H9 (cell line): ENCODE results near the gene HDAC7. TPM values are rescaled to one million over a fixed set of nuclear protein-coding genes. Genes with fewer than 3 reads are reported as not detected.

ENCODE experiments used
- DNase-seq: peaks from one replicate; pipeline ENCODE4 v3.0.0-alpha.2; 2017
- H2AFZ ChIP-seq: one replicate; pipeline ENCODE4 v1.6.1; 2013; ENCODE audit warnings: mild to moderate bottlenecking, low read length, control low read depth, moderate library complexity
- H2AK5ac ChIP-seq: 2 replicates; pipeline ENCODE4 v1.6.1; 2013; ENCODE audit warnings: low read length, control low read depth, mixed read lengths; ENCODE audit not compliant: insufficient read length
- H2BK120ac ChIP-seq: one replicate; pipeline ENCODE4 v1.6.1; 2013; ENCODE audit warnings: low read depth, mild to moderate bottlenecking, low read length, control low read depth, inconsistent platforms; ENCODE audit not compliant: poor library complexity, severe bottlenecking
- H2BK12ac ChIP-seq: 2 replicates; pipeline ENCODE4 v1.6.1; 2013; ENCODE audit warnings: low read length, control low read depth, mixed read lengths, low read depth; ENCODE audit not compliant: insufficient read length
- H2BK15ac ChIP-seq: 2 replicates; pipeline ENCODE4 v1.6.1; 2013; ENCODE audit warnings: low read depth, low read length, control low read depth
- H2BK20ac ChIP-seq: one replicate; pipeline ENCODE4 v1.6.1; 2013; ENCODE audit warnings: low read depth, mild to moderate bottlenecking, low read length, control low read depth, inconsistent platforms; ENCODE audit not compliant: poor library complexity, severe bottlenecking
- H2BK5ac ChIP-seq: 2 replicates; pipeline ENCODE4 v1.6.1; 2013; ENCODE audit warnings: low read length, control low read depth, mixed read lengths; ENCODE audit not compliant: insufficient read length
- H3K14ac ChIP-seq: 2 replicates; pipeline ENCODE4 v1.6.1; 2013; ENCODE audit warnings: low read length, control low read depth; ENCODE audit not compliant: insufficient read depth
- H3K18ac ChIP-seq: 2 replicates; pipeline ENCODE4 v1.6.1; 2013; ENCODE audit warnings: low read depth, mild to moderate bottlenecking, mixed read lengths, low read length, control low read depth; ENCODE audit not compliant: insufficient read length
- H3K23ac ChIP-seq: 2 replicates; pipeline ENCODE4 v1.6.1; 2013; ENCODE audit warnings: low read length, control low read depth, mixed read lengths, low read depth; ENCODE audit not compliant: insufficient read length
- H3K23me2 ChIP-seq: 2 replicates; pipeline ENCODE4 v1.6.1; 2013; ENCODE audit warnings: low read depth, mild to moderate bottlenecking, mixed read lengths, low read length, control low read depth; ENCODE audit not compliant: insufficient read length, poor library complexity, severe bottlenecking
- H3K27ac ChIP-seq: 2 replicates; pipeline ENCODE4 v1.5.1; 2013; ENCODE audit warnings: low read length, control low read depth, mixed read lengths, low read depth; ENCODE audit not compliant: insufficient read length
- H3K27me3 ChIP-seq: 2 replicates; pipeline ENCODE4 v1.6.1; 2013; ENCODE audit warnings: low read length, control low read depth, inconsistent platforms; ENCODE audit not compliant: insufficient read depth
- H3K4ac ChIP-seq: 2 replicates; pipeline ENCODE4 v1.6.1; 2013; ENCODE audit warnings: low read depth, mild to moderate bottlenecking, control low read depth, inconsistent platforms, low read length, moderate library complexity
- H3K4me1 ChIP-seq: 2 replicates; pipeline ENCODE4 v1.6.1; 2013; ENCODE audit warnings: low read length, control low read depth, inconsistent platforms; ENCODE audit not compliant: insufficient read depth
- H3K4me2 ChIP-seq: 2 replicates; pipeline ENCODE4 v1.6.1; 2013; ENCODE audit warnings: low read length, control low read depth, mixed read lengths; ENCODE audit not compliant: insufficient read length, insufficient read depth
- H3K56ac ChIP-seq: 2 replicates; pipeline ENCODE4 v1.6.1; 2013; ENCODE audit warnings: low read depth, mild to moderate bottlenecking, mixed read lengths, low read length, control low read depth; ENCODE audit not compliant: insufficient read length
- H3K79me1 ChIP-seq: 2 replicates; pipeline ENCODE4 v1.6.1; 2013; ENCODE audit warnings: low read depth, mild to moderate bottlenecking, moderate library complexity, low read length, control low read depth, inconsistent platforms; ENCODE audit not compliant: insufficient read depth, poor library complexity, severe bottlenecking
- H3K79me2 ChIP-seq: 2 replicates; pipeline ENCODE4 v1.6.1; 2013; ENCODE audit warnings: low read length, control low read depth, inconsistent platforms; ENCODE audit not compliant: insufficient read depth
- H3K9ac ChIP-seq: 2 replicates; pipeline ENCODE4 v1.6.1; 2013; ENCODE audit warnings: low read length, control low read depth, mixed read lengths; ENCODE audit not compliant: insufficient read length; ENCODE audit errors: extremely low read depth
- H3K9me3 ChIP-seq: one replicate; pipeline ENCODE4 v1.6.1; 2013; ENCODE audit warnings: low read depth, low read length, inconsistent platforms; ENCODE audit not compliant: control insufficient read depth
- H3T11ph ChIP-seq: one replicate; pipeline ENCODE4 v1.6.1; 2013; ENCODE audit warnings: mild to moderate bottlenecking, low read length, control low read depth, inconsistent platforms
- H4K20me1 ChIP-seq: one replicate; pipeline ENCODE4 v1.6.1; 2013; ENCODE audit not compliant: control insufficient read depth, insufficient read length, insufficient read depth
- H4K5ac ChIP-seq: 2 replicates; pipeline ENCODE4 v1.6.1; 2013; ENCODE audit warnings: low read depth, mild to moderate bottlenecking, mixed read lengths, low read length, control low read depth; ENCODE audit not compliant: insufficient read length
- H4K8ac ChIP-seq: replicated peaks from 2 replicates; pipeline ENCODE4 v1.6.1; 2013; ENCODE audit warnings: low read length, control low read depth, mixed read lengths, low read depth; ENCODE audit not compliant: insufficient read length
- H4K91ac ChIP-seq: 2 replicates; pipeline ENCODE4 v1.6.1; 2013; ENCODE audit warnings: low read depth, mild to moderate bottlenecking, moderate library complexity, mixed read lengths, low read length, control low read depth; ENCODE audit not compliant: insufficient read length
- H3K27ac Mint-ChIP-seq, 3 experiments: 2 replicates in 2 of 3; 3 replicates in 1 of 3; pipeline ENCODE4 v1.8.0; 2020 to 2021; ENCODE audit warnings: mixed read lengths in 3 of 3, mild to moderate bottlenecking in 1 of 3, moderate library complexity in 1 of 3
- H3K27me3 Mint-ChIP-seq: 2 replicates; pipeline ENCODE4 v1.8.0; 2021; ENCODE audit warnings: low read depth, mild to moderate bottlenecking, moderate library complexity, mixed read lengths
- H3K36me3 Mint-ChIP-seq, 3 experiments: 2 replicates in 2 of 3; 3 replicates in 1 of 3; pipeline ENCODE4 v1.8.0; 2020 to 2021; ENCODE audit warnings: low read depth in 3 of 3, mixed read lengths in 3 of 3; ENCODE audit not compliant: insufficient read depth in 1 of 3
- H3K4me1 Mint-ChIP-seq, 2 experiments: 2 replicates each; pipeline ENCODE4 v1.8.0; 2020; ENCODE audit warnings: mixed read lengths in 2 of 2
- H3K4me3 Mint-ChIP-seq, 2 experiments: 2 replicates in 1 of 2; 3 replicates in 1 of 2; pipeline ENCODE4 v1.8.0; 2020 to 2021; ENCODE audit warnings: mild to moderate bottlenecking in 2 of 2, mixed read lengths in 2 of 2, moderate library complexity in 1 of 2
- H3K9me3 Mint-ChIP-seq, 2 experiments: 2 replicates in 1 of 2; 3 replicates in 1 of 2; pipeline ENCODE4 v1.8.0; 2020; ENCODE audit warnings: mild to moderate bottlenecking in 2 of 2, mixed read lengths in 2 of 2, moderate library complexity in 1 of 2
- CTCF ChIP-seq: fragments of 200-600 bp; sonication (generic); conservative IDR thresholded peaks from 3 replicates; pipeline ENCODE4 v1.8.0; 2021; ENCODE audit warnings: antibody characterized with exemption, mild to moderate bottlenecking
- whole genome bisulfite sequencing: extraction: QIAGEN DNeasy Blood & Tissue Kit; methylation state at CpG from one replicate; pipeline ENCODE4 v1.1.7; 2013; ENCODE audit warnings: missing lambda C conversion rate, low lambda C conversion rate, mixed read lengths; ENCODE audit not compliant: insufficient read length; ENCODE audit errors: extremely low coverage; 5-methylcytosine and 5-hydroxymethylcytosine counted together
- total RNA-seq: library from RNA; stranded (reverse); gene quantifications from 2 replicates; pipeline ENCODE4 v1.2.1, GENCODE V29; 2021

HDAC7 gene
- total RNA-seq, 1 experiment from 2014 or later: 72.1 TPM

DNA sequence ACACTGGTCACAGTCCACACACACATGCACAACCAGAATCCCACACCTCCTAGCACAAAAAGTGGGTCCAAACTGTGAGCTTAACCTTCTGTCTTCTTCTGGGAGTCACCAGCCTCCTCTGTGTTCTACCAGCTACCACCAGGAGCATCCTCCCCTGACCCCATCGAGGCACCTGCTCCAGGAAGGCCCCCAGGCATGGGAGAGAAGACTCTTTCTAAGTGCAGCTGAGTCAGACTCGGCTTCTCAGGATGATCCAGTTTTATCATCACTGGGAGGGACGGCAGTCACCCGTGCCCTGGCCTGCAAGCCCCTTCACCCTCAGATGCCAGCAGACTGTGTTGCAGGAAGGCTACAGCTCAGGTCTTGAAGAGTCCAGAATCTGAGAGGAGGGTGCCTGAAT is 86.6 kb downstream of the HDAC7 start:
- Histone ChIP-seq H3K14ac (no peak overlapping the region), H2BK120ac (no peak overlapping the region), H3K4ac (no peak overlapping the region), H3K79me1 (no peaks in the 10 kb centered on the region), H4K8ac (no peak overlapping the region), H3K23ac (no peak overlapping the region), H3K79me2 (no peaks in the 10 kb centered on the region), H3T11ph (no peak overlapping the region), H3K4me1 (peaks cover 3% of the 10 kb centered on the region; the same call in 1 of the 2 replicates), H3K9ac (no peak overlapping the region), H2BK20ac (no peak overlapping the region), H2AK5ac (no peak overlapping the region), H4K20me1 (no peaks in the 10 kb centered on the region), H2BK15ac (no peak overlapping the region), H3K18ac (no peak overlapping the region), H4K5ac (no peak overlapping the region), H3K4me2 (no peak overlapping the region), H3K27me3 (no peaks in the 10 kb centered on the region), H3K9me3 (no peaks in the 10 kb centered on the region), H4K91ac (no peak overlapping the region), H2BK5ac (no peak overlapping the region), H2BK12ac (no peak overlapping the region), H3K27ac (no peak overlapping the region), H3K23me2 (no peaks in the 10 kb centered on the region), H2AFZ (no peak overlapping the region), H3K56ac (no peak overlapping the region)
- Mint-ChIP-seq H3K36me3 (no peaks in the 10 kb centered on the region), H3K9me3 (no peaks in the 10 kb centered on the region), H3K27me3 (peaks cover 6% of the 10 kb centered on the region), H3K27ac (peak overlapping the region in 1 of 3 experiments; percentile 3; a peak in 2 of 7 replicates), H3K4me1 (peaks cover 22 to 31% of the 10 kb centered on the region in 2 experiments), H3K4me3 (no peak overlapping the region)
- no CpG with 5 or more reads among the region's 4 CpGs for WGBS
- DNase-seq: no peak
- no peak for TF ChIP-seq CTCF

Other genes with a start within 250 kb of the HDAC7 start
- 48.9 and 53.3 TPM in 2 replicates for gene RPAP3, start 113.9 kb downstream of the HDAC7 start, total RNA-seq
- gene ENDOU, start 94.4 kb downstream of the HDAC7 start, total RNA-seq: not detected in 2 replicates
- 5.6 and 7.4 TPM in 2 replicates for gene RAPGEF3, start 61.0 kb downstream of the HDAC7 start, total RNA-seq
- 10.6 TPM in 2 replicates for gene SLC48A1, start 46.7 kb downstream of the HDAC7 start, total RNA-seq
- 0.61 and 0.70 TPM in 2 replicates for gene VDR, start 85.1 kb upstream of the HDAC7 start, total RNA-seq
- gene TMEM106C, start 143.7 kb upstream of the HDAC7 start, total RNA-seq: 40.4 and 43.7 TPM in 2 replicates
- 10.8 and 11.4 TPM in 2 replicates for gene COL2A1, start 184.6 kb upstream of the HDAC7 start, total RNA-seq